CD14-positive monocyte (primary cell): Measurements from ENCODE around the gene IL26. TPM values are rescaled to one million over a fixed set of nuclear protein-coding genes. Genes with fewer than 3 reads are reported as not detected.

Experiments
- DNase-seq, 3 donors: peaks; one replicate each; pipeline ENCODE4 v3.0.0-alpha.2; 2011 to 2022
- H2AFZ ChIP-seq: 2 replicates; pipeline ENCODE4 v1.6.0; 2012; ENCODE audit warnings: mild to moderate bottlenecking, low read depth, low read length, inconsistent platforms; ENCODE audit not compliant: insufficient read depth, poor library complexity, severe bottlenecking
- H3K27ac ChIP-seq, 2 donors: 1 replicate in 1 of 2; 2 replicates in 1 of 2; pipeline ENCODE4 v1.5.1; 2012 to 2013; ENCODE audit warnings: low read length in 2 of 2, control low read depth in 1 of 2, inconsistent platforms in 1 of 2, low read depth in 1 of 2, mild to moderate bottlenecking in 1 of 2
- H3K27me3 ChIP-seq, 2 donors: one replicate each; pipeline versions ENCODE4 v1.6.0 to v1.6.1; 2011 to 2013; ENCODE audit warnings: low read length in 2 of 2; ENCODE audit not compliant: control insufficient read depth in 2 of 2, insufficient read depth in 2 of 2
- H3K36me3 ChIP-seq, 2 donors: replicated peaks in 1 of 2; 1 replicate in 1 of 2; 2 replicates in 1 of 2; pipeline versions ENCODE4 v1.5.1 to v1.6.1; 2012 to 2013; ENCODE audit warnings: low read length in 2 of 2, control low read depth in 1 of 2, inconsistent platforms in 1 of 2, mild to moderate bottlenecking in 1 of 2; ENCODE audit not compliant: insufficient read depth in 2 of 2, control insufficient read depth in 1 of 2
- H3K4me1 ChIP-seq, 2 donors: 1 replicate in 1 of 2; 2 replicates in 1 of 2; pipeline versions ENCODE4 v1.5.1 to v1.6.1; 2012 to 2013; ENCODE audit warnings: low read length in 2 of 2, control low read depth in 1 of 2, inconsistent platforms in 1 of 2, mild to moderate bottlenecking in 1 of 2, moderate library complexity in 1 of 2; ENCODE audit not compliant: insufficient read depth in 2 of 2, control insufficient read depth in 1 of 2
- H3K4me2 ChIP-seq: replicated peaks from 2 replicates; pipeline ENCODE3; 2012; ENCODE audit warnings: low read length, moderate library complexity, mild to moderate bottlenecking; ENCODE audit not compliant: poor library complexity, severe bottlenecking; ENCODE audit errors: extremely low read depth
- H3K4me3 ChIP-seq, 3 experiments: fragments of 200-600 bp in 1 of 3; sonication (generic) in 1 of 3; replicated peaks in 1 of 3; 1 replicate in 2 of 3; 2 replicates in 1 of 3; pipeline ENCODE4 v1.5.1; 2011 to 2013; ENCODE audit warnings: low read length in 3 of 3, mild to moderate bottlenecking in 3 of 3, control low read depth in 2 of 3, low read depth in 2 of 3, inconsistent platforms in 1 of 3, moderate library complexity in 1 of 3
- H3K79me2 ChIP-seq: 2 replicates; pipeline ENCODE4 v1.6.0; 2012; ENCODE audit warnings: mild to moderate bottlenecking, control low read depth, inconsistent platforms, low read length, moderate library complexity; ENCODE audit not compliant: insufficient read depth
- H3K9ac ChIP-seq: 2 replicates; pipeline ENCODE4 v1.6.0; 2017; ENCODE audit warnings: low read length, mild to moderate bottlenecking; ENCODE audit not compliant: insufficient read depth, poor library complexity, severe bottlenecking
- H3K9me3 ChIP-seq, 2 donors: replicated peaks in 1 of 2; 1 replicate in 1 of 2; 2 replicates in 1 of 2; pipeline versions ENCODE4 v1.5.1 to v1.6.1; 2012 to 2013; ENCODE audit warnings: low read length in 2 of 2, control low read depth in 1 of 2; ENCODE audit not compliant: control insufficient read depth in 1 of 2, insufficient read depth in 1 of 2
- H4K20me1 ChIP-seq: 2 replicates; pipeline ENCODE4 v1.6.0; 2012; ENCODE audit warnings: mild to moderate bottlenecking, low read length, control low read depth, moderate library complexity; ENCODE audit not compliant: insufficient read depth
- H3K27ac Mint-ChIP-seq, 7 donors: one replicate each; pipeline ENCODE4 v1.8.0; 2020; ENCODE audit warnings: mild to moderate bottlenecking in 7 of 7, mixed read lengths in 7 of 7, moderate library complexity in 6 of 7, inconsistent platforms in 2 of 7
- H3K27me3 Mint-ChIP-seq, 3 donors: one replicate each; pipeline ENCODE4 v1.8.0; 2021 to 2022; ENCODE audit warnings: low read depth in 3 of 3, mild to moderate bottlenecking in 3 of 3, mixed read lengths in 3 of 3, moderate library complexity in 3 of 3, inconsistent platforms in 1 of 3
- H3K36me3 Mint-ChIP-seq, 2 donors: one replicate each; pipeline ENCODE4 v1.8.0; 2020; ENCODE audit warnings: mixed read lengths in 2 of 2, inconsistent platforms in 1 of 2, mild to moderate bottlenecking in 1 of 2
- H3K4me1 Mint-ChIP-seq: one replicate; pipeline ENCODE4 v1.8.0; 2020; ENCODE audit warnings: mild to moderate bottlenecking, mixed read lengths
- H3K4me3 Mint-ChIP-seq, 2 donors: one replicate each; pipeline ENCODE4 v1.8.0; 2020; ENCODE audit warnings: mild to moderate bottlenecking in 2 of 2, mixed read lengths in 2 of 2, moderate library complexity in 1 of 2
- H3K9me3 Mint-ChIP-seq, 7 donors: one replicate each; pipeline ENCODE4 v1.8.0; 2020 to 2022; ENCODE audit warnings: mixed read lengths in 7 of 7, mild to moderate bottlenecking in 6 of 7, moderate library complexity in 6 of 7, inconsistent platforms in 2 of 7
- CTCF ChIP-seq: fragments of 200-600 bp; IDR thresholded peaks from one replicate; pipeline ENCODE4 v1.8.0; 2022; ENCODE audit warnings: antibody characterized with exemption, mild to moderate bottlenecking
- WGBS: methylation state at CpG from one replicate; pipeline ENCODE4 v1.1.5; 2013; ENCODE audit warnings: missing lambda C conversion rate; ENCODE audit not compliant: insufficient coverage; 5-methylcytosine and 5-hydroxymethylcytosine counted together
- intact Hi-C, 2 donors: fragments of 100-400 bp; cut with micrococcal nuclease; formaldehyde crosslinking; loops; one replicate each; pipeline versions ENCODE4 v1.15.0 to v1.15.1; 2023
- polyA plus RNA-seq, 3 donors: library from polyadenylated mRNA; depleted of rRNA in 1 of 3; unstranded in 2 of 3; stranded (reverse) in 1 of 3; fragments of 300-500 nt in 2 of 3; fragments of >200 nt in 1 of 3; fragmentation: Illumina TruSeq in 2 of 3; gene quantifications; 1 replicate in 2 of 3; 2 replicates in 1 of 3; pipeline ENCODE4 v1.2.3, GENCODE V29; 2012 to 2021

The IL26 gene
- polyA plus RNA-seq, 3 donors, result not detected

GRCh38 chr12:68259318-68259940 lies 33.8 kb upstream of the IL26 start:
- Mint-ChIP-seq H3K4me3 (no peak overlapping the region), H3K9me3 (peaks cover 0 to 2% (median 0%) of the 10 kb centered on the region in 7 donors), H3K36me3 (no peaks in the 10 kb centered on the region), H3K27ac (no peak overlapping the region), H3K27me3 (peaks cover 3 to 5% (median 4%) of the 10 kb centered on the region in 3 donors), H3K4me1 (peaks cover 4% of the 10 kb centered on the region)
- Histone ChIP-seq H3K4me1 (peaks cover 0 to 5% of the 10 kb centered on the region in 2 donors), H2AFZ (no peak overlapping the region), H3K27ac (no peak overlapping the region), H4K20me1 (no peaks in the 10 kb centered on the region), H3K27me3 (no peaks in the 10 kb centered on the region), H3K9me3 (no peaks in the 10 kb centered on the region), H3K4me3 (no peak overlapping the region), H3K4me2 (no peak overlapping the region), H3K9ac (no peak overlapping the region), H3K36me3 (no peaks in the 10 kb centered on the region), H3K79me2 (no peaks in the 10 kb centered on the region)
- no CpG with 5 or more reads among the region's 3 CpGs for WGBS
- no peak for TF ChIP-seq CTCF
- intact Hi-C loops, result no loop called here
- no peak for DNase-seq

- no peaks in the 10 kb centered on the region for H3K9me3 ChIP-seq
- Mint-ChIP-seq H3K4me3 (no peak within 1 kb of the TSS), H3K27ac (no peak within 1 kb of the TSS), H3K36me3 (no peaks in the 10 kb centered on the region), H3K27me3 (peaks cover 0 to 5% (median 4%) of the 10 kb centered on the region in 3 donors), H3K4me1 (no peaks in the 10 kb centered on the region), H3K9me3 (peaks cover 0 to 2% (median 0%) of the 10 kb centered on the region in 7 donors)
- H3K4me3 ChIP-seq, result no peak within 1 kb of the TSS
- H4K20me1 ChIP-seq, result no peaks in the 10 kb centered on the region
- no peaks in the 10 kb centered on the region for H3K27me3 ChIP-seq
- H3K36me3 ChIP-seq, result no peaks in the 10 kb centered on the region
- H3K79me2 ChIP-seq, result no peaks in the 10 kb centered on the region
- no peak for DNase-seq
- H3K9ac ChIP-seq, result no peak within 1 kb of the TSS
- no peak within 1 kb of the TSS for H2AFZ ChIP-seq
- no peak within 1 kb of the TSS for H3K4me2 ChIP-seq
- no CpG with 5 or more reads among the region's 7 CpGs for WGBS
- no peaks in the 10 kb centered on the region for H3K4me1 ChIP-seq
- TF ChIP-seq CTCF, result no peak
- intact Hi-C loops, result no loop called here
- no peak within 1 kb of the TSS for H3K27ac ChIP-seq
These were observed 27.9 kb upstream of the IL26 start, which contains the start of gene IL22 for GRCh38 chr12:68253504-68253903. IL22 (minus strand) TSS chr12:68253604; CDS start chr12:68253448, 156 bp downstream.
